OCI-LY7 (cell line): ENCODE data around the gene MVB12B. TPM values are rescaled to one million over a fixed set of nuclear protein-coding genes. Genes with fewer than 3 reads are reported as not detected.

Experiments used
- BruUV-seq: library from RNA; stranded (reverse); fragments of 400-500 nt; replicated peaks from 2 replicates; lab custom pipeline; 2021; lab: Mats Ljungman, UMichigan
- CTCF ChIA-PET: fragments of 300-600 bp; sonication (Branson Sonifier 250); formaldehyde crosslinking; loops from one replicate; lab custom pipeline; 2022; ENCODE audit warnings: antibody characterized with exemption; ENCODE audit not compliant: unreplicated experiment; lab: Charles Lee
- POLR2A ChIA-PET: fragments of 300-600 bp; sonication (Branson Sonifier 250); formaldehyde crosslinking; loops from one replicate; lab custom pipeline; 2022; ENCODE audit warnings: antibody characterized with exemption; lab: Charles Lee
- DNase-seq: peaks from one replicate; pipeline ENCODE4 v3.0.0-alpha.2; 2015; ENCODE audit warnings: low spot score
- H2AFZ ChIP-seq: fragments of 200-600 bp; sonication (generic), shearing (Covaris generic); 2 replicates; pipeline ENCODE4 v1.6.1; 2014; ENCODE audit warnings: mild to moderate bottlenecking, antibody characterized with exemption, low read length, moderate library complexity
- H3K27ac ChIP-seq: fragments of 200-600 bp; sonication (generic); 2 replicates; pipeline ENCODE4 v1.5.1; 2014; ENCODE audit warnings: mixed run types, low read depth, mild to moderate bottlenecking, moderate library complexity, low read length, inconsistent platforms; ENCODE audit not compliant: poor library complexity, severe bottlenecking
- H3K36me3 ChIP-seq: fragments of 200-600 bp; sonication (generic); 2 replicates; pipeline ENCODE4 v1.6.1; 2014; ENCODE audit warnings: mild to moderate bottlenecking, antibody characterized with exemption, low read length, moderate library complexity, mixed read lengths; ENCODE audit not compliant: insufficient read depth
- H3K4me1 ChIP-seq: fragments of 200-600 bp; sonication (generic); 2 replicates; pipeline ENCODE4 v1.5.1; 2014; ENCODE audit warnings: mild to moderate bottlenecking, low read length; ENCODE audit not compliant: insufficient read depth, poor library complexity, severe bottlenecking
- H3K4me2 ChIP-seq: fragments of 200-600 bp; sonication (generic); 2 replicates; pipeline ENCODE4 v1.6.1; 2014; ENCODE audit warnings: mild to moderate bottlenecking, low read length
- H3K4me3 ChIP-seq: fragments of 200-600 bp; sonication (generic); 2 replicates; pipeline ENCODE4 v1.5.1; 2014; ENCODE audit warnings: mild to moderate bottlenecking, low read depth, low read length; ENCODE audit not compliant: poor library complexity, severe bottlenecking
- H3K79me2 ChIP-seq: fragments of 200-600 bp; sonication (generic); 2 replicates; pipeline ENCODE4 v1.6.1; 2016; ENCODE audit warnings: low read depth, mild to moderate bottlenecking, low read length, moderate library complexity, mixed read lengths; ENCODE audit not compliant: insufficient read depth
- H3K9me2 ChIP-seq: fragments of 200-600 bp; sonication (generic); 2 replicates; pipeline ENCODE4 v1.6.1; 2016; ENCODE audit warnings: mild to moderate bottlenecking, low read length, mixed read lengths; ENCODE audit not compliant: insufficient read depth
- H3K9me3 ChIP-seq: fragments of 200-600 bp; sonication (generic); 2 replicates; pipeline ENCODE4 v1.6.1; 2014; ENCODE audit warnings: mild to moderate bottlenecking, mixed run types, low read length, mixed read lengths
- H4K20me1 ChIP-seq: fragments of 200-600 bp; sonication (generic); 2 replicates; pipeline ENCODE4 v1.6.1; 2014; ENCODE audit warnings: mild to moderate bottlenecking, antibody characterized with exemption, low read length, moderate library complexity, mixed read lengths; ENCODE audit not compliant: insufficient read depth
- CTCF ChIP-seq: fragments of 200-600 bp; sonication (generic); conservative IDR thresholded peaks from 2 replicates; pipeline ENCODE4 v1.5.1; 2014; ENCODE audit warnings: mild to moderate bottlenecking, antibody characterized with exemption, low read length, moderate library complexity, mixed read lengths
- EZH2phosphoT487 ChIP-seq: fragments of 200-600 bp; sonication (generic); IDR thresholded peaks from 2 replicates; pipeline ENCODE4 v1.6.1; 2018; ENCODE audit warnings: low read depth, borderline replicate concordance, mild to moderate bottlenecking, mixed run types, antibody characterized with exemption, low read length, moderate library complexity, mixed read lengths
- intact Hi-C: fragments of 100-400 bp; cut with micrococcal nuclease; formaldehyde crosslinking; loops from one replicate; pipeline ENCODE4 v1.10.0; 2022; ENCODE audit not compliant: unreplicated experiment
- total RNA-seq, 2 experiments: library from RNA; depleted of rRNA in 1 of 2; stranded (reverse); fragments of >200 nt in 1 of 2; shearing (Covaris generic) in 1 of 2; gene quantifications; 2 replicates each; pipeline ENCODE4 v1.2.3, GENCODE V29; 2014 to 2022

The MVB12B gene
- total RNA-seq, 2 experiments from 2014 or later: 1.3 TPM; not detected in 1

GRCh38 chr9:126424511-126424910 is 97.9 kb downstream of the MVB12B start:
- Histone ChIP-seq H3K4me2 (no peak overlapping the region), H3K4me1 (no peaks in the 10 kb centered on the region), H3K27ac (no peak overlapping the region), H3K9me2 (no peaks in the 10 kb centered on the region), H3K9me3 (no peaks in the 10 kb centered on the region), H3K36me3 (no peaks in the 10 kb centered on the region), H2AFZ (no peak overlapping the region), H3K4me3 (no peak overlapping the region), H3K79me2 (no peaks in the 10 kb centered on the region), H4K20me1 (no peaks in the 10 kb centered on the region)
- ChIA-PET CTCF (no interaction called here), POLR2A (no interaction called here)
- no peak for TF ChIP-seq EZH2phosphoT487
- TF ChIP-seq CTCF: no peak
- no peak for DNase-seq
- intact Hi-C loops: no loop called here
- BruUV-seq: no TSS peak

- Histone ChIP-seq H2AFZ (no peak overlapping the region), H3K4me1 (no peaks in the 10 kb centered on the region), H3K4me2 (no peak overlapping the region), H3K4me3 (no peak overlapping the region), H3K79me2 (no peaks in the 10 kb centered on the region), H3K9me3 (no peaks in the 10 kb centered on the region), H3K27ac (no peak overlapping the region), H3K9me2 (no peaks in the 10 kb centered on the region), H4K20me1 (no peaks in the 10 kb centered on the region), H3K36me3 (no peaks in the 10 kb centered on the region)
- CTCF ChIA-PET: no interaction called here
- no peak for TF ChIP-seq CTCF
- TF ChIP-seq EZH2phosphoT487: no peak
- POLR2A ChIA-PET: no interaction called here
- no TSS peak for BruUV-seq
- intact Hi-C loops: no loop called here
- DNase-seq: no peak
Observed at GRCh38 chr9:126428534-126429175, 102.0 kb downstream of the MVB12B start.

- Histone ChIP-seq H2AFZ (no peak overlapping the region), H3K36me3 (no peaks in the 10 kb centered on the region), H3K79me2 (no peaks in the 10 kb centered on the region), H4K20me1 (no peaks in the 10 kb centered on the region), H3K9me2 (no peaks in the 10 kb centered on the region), H3K9me3 (no peaks in the 10 kb centered on the region), H3K27ac (no peak overlapping the region), H3K4me2 (no peak overlapping the region), H3K4me1 (no peaks in the 10 kb centered on the region), H3K4me3 (no peak overlapping the region)
- TF ChIP-seq CTCF (no peak), EZH2phosphoT487 (no peak)
- BruUV-seq: no TSS peak
- ChIA-PET CTCF (no interaction called here), POLR2A (no interaction called here)
- intact Hi-C loops: no loop called here
- DNase-seq: no peak
Observed at GRCh38 chr9:126429190-126429589, 102.6 kb downstream of the MVB12B start.
